ENCODE measurements around the gene RAPGEF4.

DNA sequence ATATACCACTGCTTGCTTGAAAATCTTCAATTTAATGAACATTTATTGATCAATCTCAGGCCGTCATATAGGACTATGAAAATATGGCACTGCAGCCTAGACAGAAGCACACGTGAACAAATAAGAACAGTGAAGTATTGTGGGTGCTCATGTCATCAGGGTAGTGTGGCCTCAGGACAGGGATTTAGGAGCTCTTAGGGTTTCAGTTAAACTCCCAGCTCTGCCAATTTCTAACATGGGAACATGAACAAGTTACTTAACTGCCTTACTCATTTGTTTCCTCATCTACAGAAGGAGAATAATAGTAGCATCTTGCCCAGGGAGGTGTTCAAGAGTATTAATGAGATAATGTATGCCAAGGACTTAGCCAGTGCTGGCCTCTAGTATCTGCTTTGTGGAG is 194.0 kb downstream of the RAPGEF4 start:
- TF ChIP-seq POLR2A (IDR thresholded peaks at IDR 0.05), result no peak
- TF ChIP-seq, protein P1, sequence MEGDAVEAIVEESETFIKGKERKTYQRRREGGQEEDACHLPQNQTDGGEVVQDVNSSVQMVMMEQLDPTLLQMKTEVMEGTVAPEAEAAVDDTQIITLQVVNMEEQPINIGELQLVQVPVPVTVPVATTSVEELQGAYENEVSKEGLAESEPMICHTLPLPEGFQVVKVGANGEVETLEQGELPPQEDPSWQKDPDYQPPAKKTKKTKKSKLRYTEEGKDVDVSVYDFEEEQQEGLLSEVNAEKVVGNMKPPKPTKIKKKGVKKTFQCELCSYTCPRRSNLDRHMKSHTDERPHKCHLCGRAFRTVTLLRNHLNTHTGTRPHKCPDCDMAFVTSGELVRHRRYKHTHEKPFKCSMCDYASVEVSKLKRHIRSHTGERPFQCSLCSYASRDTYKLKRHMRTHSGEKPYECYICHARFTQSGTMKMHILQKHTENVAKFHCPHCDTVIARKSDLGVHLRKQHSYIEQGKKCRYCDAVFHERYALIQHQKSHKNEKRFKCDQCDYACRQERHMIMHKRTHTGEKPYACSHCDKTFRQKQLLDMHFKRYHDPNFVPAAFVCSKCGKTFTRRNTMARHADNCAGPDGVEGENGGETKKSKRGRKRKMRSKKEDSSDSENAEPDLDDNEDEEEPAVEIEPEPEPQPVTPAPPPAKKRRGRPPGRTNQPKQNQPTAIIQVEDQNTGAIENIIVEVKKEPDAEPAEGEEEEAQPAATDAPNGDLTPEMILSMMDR (IDR thresholded peaks at IDR 0.05 in 4 of 5, conservative IDR thresholded peaks at IDR 0.05 in 1 of 5), result no peak
